GM19372 (cell line): ENCODE results near the gene AKIRIN2.

Experiments
- ATAC-seq: cut with Tn5 transposase; IDR thresholded peaks from one replicate; pipeline ENCODE4 v1.9.1; 2021; ENCODE audit warnings: mild to moderate bottlenecking, low read depth, moderate library complexity; ENCODE audit not compliant: unreplicated experiment

Gene AKIRIN2

DNA sequence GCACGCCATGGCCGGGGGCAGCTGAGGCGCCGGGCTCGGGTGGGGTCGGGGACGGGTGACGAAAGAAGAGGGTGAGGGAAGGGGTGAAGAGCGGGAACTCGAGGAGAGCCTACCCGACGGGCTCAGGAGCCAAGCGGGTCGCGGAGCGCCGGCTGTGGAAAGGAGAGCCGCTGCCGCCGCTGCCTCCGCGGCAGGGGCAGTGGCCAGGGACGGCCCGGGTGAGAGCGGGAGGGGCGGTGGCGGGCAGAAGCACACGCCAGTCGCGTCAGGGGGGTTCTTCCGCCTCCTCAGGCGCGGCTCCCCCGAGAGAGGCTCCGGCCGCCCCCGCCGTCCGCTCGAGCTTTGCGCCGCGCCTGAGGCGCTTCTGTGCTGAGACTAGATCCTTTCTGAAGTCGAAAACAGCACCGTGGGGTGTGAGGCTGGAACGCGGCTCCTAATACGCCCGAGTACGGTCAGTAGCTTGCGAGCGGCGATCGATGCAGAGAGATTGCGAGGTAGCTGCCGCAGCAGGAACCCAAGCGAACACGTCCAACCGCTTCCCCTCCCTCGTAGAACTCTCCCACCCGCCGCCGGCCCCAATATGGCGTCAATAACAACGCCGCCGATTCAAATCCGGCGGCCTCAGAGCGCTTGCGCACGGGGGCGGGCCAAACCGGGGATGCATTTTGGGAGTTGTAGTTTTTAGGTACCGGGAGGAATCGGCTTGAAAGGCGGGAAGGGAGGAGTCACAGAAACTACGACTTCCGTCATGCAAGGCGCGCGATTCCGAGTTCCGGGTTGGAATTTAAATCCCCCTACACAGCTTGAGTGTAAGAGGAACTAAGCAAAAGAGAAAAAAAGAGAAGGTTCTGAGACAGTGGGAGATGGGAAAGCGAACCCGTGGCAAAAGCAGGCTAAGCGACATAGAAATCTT lies at the start of gene AKIRIN2:
TSS of gene AKIRIN2 (minus strand) at position 558 of the 913 bp plus-strand sequence. CDS start at position 9, 549 bp downstream.
- ATAC-seq = peak; percentile 67

DNA sequence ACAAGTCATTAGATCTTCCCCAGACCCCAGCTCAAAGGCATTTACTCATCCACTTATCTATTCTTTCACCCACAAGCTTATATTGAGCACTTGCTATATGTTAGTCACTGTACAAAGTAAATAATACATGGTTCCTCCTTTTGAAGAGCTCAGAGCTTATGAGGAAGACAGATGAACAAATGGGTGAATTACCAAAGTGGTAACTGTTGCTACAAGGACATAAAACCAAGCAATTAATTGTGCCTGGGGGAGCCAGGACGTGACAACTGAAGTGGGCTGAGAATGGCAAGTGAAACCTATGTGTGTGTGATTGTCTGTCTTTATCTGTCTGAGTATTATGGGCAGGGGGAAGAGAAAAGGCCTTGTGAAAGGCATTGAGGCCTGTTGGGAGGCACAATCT lies 45.6 kb upstream of the AKIRIN2 start:
- no peak for ATAC-seq

DNA sequence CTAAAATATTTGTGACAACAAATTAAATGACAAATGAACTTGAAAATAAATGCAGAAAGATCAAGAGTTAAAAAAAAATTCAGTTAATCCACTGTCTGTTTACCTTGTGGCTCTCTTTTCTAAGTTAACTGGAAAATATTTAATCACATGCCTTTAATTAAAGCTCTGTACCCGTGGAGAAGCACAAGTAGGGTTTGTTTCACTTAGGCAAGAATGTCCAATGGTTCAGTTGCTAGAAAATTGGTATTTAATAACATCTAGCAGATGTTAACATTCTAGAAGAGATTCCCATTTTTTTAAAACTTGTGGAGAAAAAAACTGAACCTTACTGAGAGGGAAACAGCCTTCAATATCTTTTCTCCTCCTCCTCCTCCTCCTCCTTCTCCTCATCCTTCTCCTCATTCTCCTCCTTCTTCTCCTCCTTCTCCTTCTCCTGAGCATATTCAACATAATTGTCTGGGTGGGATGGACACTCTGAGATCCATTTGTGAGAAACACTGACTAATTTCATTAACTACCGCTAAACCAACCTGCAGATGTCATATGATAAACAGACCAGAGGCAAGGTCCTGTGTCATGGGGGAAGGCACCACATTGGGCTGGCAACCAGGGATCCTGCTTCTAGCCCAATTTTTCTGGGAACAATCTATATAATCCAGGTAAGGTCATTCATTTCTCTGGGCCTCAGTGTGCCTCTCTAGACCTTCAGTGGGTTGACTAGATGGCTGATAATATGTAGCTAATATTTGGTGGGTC lies 44.1 kb upstream of the AKIRIN2 start:
- no peak for ATAC-seq

DNA sequence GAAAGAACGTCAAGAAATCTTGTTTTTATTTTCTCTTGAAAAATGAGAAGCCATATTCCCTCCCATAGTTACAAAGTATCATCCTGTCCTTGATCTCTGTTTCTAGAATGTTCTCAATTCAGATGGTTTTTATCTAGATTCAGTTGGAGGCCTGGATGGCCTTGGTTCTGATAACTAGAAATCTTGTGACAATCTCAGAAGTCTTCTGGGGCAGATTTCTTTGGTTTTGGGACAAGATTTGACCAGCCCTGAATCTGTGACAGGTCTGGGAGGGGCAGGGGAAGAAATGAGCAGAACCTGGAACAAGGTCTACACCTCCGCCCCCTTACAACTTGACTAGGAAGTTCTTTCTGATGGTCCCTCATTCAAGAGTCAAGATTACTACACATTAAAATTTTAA lies 41.4 kb upstream of the AKIRIN2 start:
- ATAC-seq = no peak

DNA sequence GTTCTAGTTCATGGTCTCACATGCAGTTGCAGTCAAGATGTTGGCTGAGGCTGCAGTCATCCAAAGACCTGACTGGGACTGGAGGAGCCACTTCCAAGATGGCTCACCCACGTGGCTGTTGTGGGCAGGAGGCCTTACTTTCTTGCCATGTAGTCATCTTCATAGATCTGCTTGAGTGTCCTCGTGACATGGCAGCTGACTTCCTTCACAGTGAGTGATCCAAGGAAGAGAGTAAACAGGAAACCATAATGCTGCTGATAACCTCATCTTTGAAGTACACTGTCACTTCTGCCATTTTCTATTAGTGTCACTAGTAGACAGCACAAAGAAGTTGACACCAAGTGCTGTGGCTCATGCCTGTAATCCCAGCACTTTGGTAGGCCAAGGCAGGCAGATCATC lies 40.1 kb upstream of the AKIRIN2 start:
- no peak for ATAC-seq

DNA sequence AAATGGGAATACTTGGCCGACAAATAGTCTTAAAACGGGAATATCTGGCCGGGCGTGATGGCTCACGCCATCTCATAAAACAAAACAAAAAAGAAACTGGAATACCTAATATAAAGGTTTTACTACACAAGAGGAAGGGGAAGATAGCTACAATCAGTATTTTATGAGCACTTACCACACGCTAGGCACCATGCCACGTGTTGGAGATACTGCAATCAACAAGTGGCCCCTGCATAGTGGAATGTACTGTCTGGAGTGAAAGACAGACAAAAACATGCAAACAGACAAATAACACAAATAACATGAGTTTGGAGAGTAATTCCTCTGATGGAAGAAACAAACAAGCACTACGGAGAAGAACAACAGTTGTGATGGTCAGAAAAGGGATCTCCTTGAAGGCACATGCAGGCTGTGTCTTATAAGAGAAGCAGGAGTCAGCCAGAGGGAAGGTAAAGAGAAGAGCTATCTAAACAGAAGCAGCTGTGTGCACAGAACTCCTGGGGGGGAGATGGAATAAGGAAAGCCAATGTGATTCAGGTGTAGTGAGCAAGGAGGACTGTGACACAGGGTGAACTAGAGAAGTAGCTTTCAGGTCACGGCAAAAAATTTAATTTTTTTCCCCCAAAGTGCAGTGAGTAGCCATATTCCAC lies 39.1 kb upstream of the AKIRIN2 start:
- ATAC-seq = no peak

DNA sequence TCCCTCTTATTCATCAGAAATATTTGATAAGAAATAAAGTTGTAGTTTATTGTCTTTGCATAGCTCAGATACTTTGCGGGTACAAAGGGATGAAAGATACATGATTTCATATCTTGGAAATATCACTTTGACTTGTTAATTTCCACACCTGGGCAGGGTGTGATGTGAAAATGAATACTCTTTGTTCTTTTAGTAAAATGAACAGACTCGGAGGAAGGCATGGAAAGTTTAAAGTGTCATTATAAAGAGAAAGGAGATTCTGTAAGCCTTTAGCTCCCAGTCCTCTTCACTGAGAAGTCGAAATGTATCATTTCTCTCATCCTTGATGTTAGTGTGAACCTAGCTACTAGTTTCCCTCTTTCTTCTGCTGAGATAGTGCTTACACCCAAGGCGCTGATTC lies 36.7 kb upstream of the AKIRIN2 start:
- ATAC-seq = no peak

DNA sequence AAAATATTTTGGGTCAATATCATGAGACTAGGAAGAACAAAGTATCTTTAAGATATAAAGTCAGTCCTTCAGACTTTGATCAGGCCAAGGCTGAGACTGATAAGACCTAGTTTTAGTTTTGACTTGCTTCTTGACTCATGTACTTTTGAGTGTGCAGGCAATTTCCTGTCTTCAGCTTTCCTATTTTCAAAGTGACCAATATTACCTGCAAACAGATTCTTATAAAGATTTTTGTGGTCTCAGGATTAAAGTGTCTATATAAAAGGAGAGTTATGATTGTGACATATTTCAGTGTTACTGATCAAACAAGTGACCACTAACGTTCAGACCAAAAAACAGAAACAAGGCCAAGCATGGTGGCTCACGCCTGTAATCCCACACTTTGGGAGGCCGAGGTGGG lies 36.0 kb upstream of the AKIRIN2 start:
- no peak for ATAC-seq

DNA sequence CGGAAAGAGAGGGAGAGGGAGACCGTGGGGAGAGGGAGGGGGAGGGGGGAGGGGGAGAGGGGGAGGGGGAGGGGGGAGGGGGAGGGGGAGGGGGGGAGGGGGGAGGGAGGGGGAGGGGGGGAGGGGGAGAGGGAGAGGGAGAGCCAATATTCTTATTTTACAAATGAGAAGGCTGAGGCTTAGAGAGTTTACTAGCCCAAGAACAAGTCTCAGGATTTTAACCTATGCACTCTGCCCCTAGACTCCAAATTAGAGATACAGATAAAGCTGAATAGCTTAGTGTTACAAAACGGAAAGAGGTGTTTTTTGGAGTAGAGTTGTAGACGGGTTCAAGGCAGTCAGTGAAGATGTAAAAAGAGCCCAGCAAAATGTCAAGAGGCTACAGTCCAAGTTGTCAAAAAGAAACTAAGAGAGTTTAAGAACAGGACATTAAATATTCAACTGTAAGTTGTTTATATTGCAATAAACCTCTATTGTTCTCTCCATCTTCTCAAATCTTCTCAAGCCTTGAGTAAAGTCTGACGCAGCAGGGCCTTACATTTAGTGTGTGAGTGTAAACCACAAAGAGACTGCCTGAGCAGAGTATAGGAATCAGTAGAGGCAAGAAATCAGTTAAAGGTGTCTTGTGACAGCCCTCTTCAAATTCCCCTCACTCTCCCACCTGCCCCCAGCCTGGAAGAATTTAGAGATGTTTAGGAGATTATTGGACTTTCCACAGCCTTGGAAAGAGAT lies 34.9 kb upstream of the AKIRIN2 start:
- ATAC-seq = no peak

DNA sequence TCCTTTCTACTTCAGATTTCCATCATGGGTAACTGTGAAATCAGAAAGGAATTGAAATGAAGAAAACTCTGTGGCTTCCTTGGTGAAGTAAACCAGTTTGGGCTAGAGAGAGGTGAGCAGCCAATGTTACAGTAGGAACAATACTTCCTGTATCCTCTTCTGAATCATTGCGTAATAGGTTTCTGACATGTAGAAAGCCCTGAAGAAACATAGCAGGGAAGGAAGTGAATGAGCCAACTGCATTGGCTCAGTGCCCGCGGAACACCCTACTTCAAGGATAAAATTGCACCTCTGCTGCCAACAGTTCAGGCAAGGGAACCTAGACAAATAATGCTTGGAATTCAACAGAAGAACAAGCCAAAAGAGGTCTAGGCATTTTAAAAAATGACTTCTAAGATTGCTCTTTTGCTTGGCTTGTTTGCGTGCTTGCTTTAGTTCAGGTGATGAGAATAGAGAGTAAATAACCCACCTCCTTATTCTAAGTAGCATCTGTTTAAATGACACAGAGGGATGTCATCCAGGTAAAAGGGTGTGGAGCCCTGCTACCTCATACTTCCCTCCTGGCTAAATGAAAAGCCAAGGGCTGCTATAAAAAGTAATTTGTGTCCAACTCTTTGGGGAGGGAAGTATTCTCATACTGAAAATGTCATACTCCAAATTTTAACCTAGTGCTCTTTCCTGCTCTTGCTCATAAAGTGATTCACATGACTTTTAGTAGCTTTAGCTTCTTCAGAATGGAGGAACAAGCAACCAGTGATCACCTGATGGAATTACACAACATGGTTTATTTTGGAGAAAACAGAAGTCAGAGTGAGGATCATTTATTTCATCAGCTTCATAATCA lies 30.0 kb upstream of the AKIRIN2 start:
- ATAC-seq = peak; percentile 72

DNA sequence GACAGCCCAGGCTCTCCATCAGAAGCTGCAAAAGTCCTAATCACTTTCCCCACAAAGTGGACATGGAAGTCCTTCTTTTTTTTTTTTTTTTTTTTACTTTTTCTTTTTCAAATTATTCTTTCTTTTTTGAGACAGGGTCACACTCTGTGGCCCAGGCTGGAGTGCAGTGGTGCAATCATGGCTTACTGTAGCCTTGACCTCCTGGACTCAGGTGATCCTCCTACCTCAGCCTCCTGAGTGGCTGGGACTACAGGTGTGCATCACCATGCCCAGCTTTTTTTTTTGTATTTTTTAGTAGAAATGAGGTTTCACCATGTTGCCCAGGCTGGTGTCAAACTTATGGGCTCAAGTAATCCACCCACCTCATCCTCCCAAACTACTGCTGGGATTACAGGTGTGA lies 29.0 kb upstream of the AKIRIN2 start:
- no peak for ATAC-seq

DNA sequence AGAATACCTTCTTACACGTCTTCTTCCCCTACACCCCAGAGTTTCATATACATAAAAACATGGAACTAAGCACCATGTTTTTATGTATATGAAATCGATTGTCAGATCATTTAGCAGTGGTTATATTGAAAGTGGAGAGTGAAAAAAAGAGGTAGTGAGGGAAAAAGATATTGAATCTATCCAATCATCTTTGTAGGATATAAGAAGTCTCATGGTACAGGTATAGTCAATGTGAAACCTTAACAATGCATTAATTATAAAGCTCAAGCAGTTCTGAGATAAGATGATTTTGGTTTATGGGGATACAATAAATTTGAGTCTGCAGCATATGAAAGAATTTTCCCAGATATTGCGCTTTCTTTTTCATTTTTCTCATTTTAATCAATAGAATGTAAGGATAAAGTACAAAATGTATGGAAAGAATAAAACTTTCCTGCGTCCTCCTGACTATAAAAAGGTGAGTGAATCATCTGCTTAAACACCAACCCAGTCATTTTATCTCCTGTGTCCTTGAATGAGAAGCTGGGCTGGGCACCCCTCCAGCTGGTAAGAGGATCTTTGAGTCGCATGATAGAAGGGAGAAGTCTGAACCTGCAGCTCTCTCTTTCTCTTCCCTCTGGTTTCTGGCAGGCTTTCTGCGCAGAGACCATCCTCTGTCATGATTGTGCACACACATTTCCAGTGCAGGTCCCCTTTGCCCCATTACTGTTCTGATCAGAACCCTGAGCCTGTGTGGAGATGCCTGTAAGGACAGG lies 28.1 kb upstream of the AKIRIN2 start:
- no peak for ATAC-seq

DNA sequence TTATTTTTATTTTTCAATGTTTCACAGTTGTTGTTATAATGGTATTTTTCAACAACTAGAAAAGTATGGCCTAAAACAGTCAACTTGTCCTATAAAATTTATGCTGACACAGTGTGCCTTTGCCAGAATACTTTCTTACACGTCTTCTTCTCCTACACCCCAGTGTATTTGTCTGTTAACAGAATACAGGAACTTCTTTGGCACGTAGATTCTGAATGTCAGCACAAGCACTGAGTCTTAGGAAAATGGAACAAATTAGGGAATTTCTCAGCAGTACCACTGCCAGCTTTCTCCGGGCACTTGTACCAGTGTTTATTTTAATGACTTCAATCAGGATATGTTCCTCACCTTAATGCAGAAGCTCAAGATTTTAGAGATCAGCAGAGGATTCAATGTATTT lies 26.7 kb upstream of the AKIRIN2 start:
- ATAC-seq = no peak

DNA sequence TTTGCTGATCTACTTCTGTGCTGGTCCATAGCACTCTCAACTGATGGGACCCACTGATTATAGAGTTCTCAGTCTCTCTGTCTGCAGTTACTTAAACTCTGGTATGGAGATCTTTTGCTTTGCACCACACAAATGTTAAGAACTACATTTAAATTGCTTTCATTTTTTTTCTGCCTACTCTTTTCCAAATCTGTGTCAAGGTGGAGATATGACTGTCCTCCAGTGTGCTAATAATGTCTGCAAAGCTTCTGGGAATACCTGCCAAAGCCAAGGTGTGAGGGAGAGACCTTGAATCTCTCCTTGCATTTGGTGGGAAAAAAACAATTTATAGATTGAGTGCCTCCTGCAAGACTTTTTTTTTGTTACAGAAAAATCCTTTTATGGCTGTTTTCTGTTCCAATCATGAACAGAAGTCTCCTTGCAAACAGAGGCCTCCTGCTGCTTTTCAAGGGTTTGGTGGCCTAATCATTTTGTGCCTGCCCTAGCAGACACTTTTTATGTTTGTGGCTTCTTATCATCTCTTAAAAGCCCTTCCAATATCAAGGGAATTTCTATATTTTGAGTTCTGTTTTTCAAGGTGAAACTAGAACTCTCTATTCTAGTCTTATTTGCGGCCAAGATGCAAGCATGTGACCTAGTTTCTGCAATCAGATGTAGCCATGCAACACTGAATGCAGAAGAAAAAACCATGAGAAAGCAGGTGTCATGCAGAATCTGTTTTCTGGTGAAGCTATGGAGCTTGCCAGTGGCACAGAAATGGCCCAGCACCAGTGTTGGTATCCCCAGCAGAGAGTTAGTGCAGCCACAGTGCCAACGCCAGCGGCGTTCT lies 23.2 kb upstream of the AKIRIN2 start:
- ATAC-seq = peak; percentile 75

DNA sequence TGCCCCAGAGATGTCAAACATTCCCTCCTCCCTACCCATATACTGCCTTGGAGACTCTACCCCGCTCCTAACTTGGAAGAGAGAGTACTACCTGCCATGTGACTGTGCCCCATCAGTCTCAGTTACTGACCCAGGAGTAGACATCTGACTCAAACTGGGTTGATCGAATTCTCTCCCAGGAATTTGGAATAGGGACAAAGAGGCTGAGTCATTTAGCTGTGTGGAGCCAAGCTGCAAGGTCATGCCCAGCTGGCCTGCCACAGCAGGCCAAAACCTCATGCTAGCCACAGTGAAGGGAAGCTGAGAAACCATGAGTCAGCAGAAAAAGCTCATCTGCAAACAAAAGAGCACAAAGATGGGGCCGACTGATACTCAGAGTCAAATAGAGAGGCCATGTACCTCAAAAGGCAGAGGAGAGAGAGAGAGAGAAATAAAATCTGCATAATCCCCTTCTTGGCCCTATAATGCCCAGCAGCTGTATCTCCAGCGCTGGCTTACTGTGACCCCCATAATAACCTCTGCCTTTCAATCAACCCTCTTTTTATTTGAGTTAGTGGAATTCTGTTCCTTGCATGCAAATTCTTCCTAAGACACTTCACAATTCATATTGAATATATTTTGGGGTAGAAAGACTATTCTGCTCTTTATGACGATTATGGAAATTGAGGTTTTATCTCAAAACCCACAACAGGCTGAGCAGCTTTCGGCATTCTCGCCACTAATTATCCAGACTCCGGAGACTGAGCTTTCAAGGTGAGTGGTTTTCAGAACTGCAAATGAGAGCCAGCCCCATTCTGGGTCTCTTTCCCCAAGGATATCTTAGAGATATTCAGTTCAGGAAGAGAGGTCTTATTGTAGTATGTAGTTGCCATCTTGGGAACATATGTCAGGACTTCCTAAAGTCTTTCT lies 21.4 kb upstream of the AKIRIN2 start:
- ATAC-seq = no peak

DNA sequence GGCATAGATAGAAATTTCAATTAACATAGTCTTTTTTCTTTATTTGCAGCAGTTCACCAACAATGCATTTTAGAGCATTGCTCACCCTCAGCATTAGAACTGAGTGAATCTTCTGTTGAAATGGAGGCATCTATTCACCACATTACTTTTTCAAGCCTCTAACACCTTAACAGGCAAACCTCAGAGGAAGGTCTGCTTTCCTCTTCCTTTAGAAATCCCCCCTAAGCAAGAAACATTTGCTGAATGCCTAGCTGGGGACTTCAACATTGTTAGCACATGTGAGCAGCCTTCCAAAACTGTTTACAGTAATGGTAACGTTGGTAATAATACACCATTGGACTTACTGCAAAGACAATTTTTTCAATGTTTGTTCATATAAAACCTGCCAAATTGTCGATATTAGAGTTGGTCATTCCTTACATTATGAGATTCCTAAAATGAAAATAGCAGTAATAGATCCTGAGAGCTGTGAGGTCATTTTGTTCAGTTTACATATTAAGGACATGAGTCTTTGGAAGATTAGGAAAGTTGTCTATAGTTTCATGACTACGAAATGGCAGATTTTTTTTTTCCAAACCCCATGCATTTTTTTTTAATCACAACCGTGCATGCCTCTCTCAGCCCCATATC lies 20.6 kb upstream of the AKIRIN2 start:
- no peak for ATAC-seq

DNA sequence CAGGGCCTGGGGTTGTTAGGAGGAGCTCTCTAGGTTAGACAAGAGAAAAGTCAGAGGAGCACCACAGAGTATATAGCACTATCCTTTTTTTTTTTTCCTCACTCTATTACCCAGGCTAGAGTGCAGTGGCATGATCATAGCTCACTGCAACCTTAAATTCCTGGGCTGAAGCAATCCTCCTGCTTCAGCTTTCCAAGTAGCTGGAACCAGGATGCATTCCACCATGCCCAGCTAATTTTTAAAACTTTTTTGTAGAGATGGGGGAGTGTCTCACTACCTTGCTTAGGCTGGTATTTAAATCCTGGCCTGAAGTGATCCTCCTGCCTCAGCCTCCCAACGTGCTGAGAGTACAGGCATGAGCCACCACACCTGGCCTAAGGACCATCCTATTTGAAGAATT lies 19.3 kb upstream of the AKIRIN2 start:
- ATAC-seq = no peak
